ENCODE measurements around the gene KLF9.

DNA sequence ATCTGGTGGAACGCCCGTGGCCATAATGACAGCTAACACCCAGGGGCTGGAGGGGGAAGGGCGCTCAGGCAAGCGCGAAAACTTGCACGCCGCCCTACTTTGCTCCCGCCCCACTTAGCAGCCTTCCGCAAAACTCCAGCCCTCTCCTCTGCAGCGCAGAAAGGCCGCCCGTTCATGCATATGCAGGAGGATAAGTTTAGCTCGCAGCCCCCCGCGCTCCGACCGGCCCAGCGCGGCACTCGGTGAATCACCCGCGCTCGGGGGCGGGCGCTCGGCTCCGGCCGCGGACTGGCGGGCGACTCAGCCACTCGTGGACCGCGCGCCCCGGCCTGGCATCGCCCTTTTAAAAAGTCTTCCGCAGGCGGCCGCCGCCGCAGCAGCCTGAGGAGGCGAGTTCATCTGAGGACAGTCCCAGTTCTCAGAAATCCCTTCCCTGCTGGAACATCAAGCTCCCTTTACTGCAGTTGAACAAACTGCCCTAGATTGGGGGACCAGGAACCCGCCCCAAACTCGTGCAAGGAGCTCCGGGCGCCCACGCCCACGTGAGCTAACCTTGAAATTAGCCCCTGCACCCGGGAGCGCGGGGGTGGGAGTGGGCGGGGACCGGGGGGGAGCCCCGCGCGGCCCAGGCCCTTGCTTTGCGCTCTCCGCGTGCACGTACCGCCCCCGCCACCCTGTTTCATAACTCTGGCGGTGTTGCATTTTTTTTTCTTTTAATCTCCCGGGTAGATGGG, 4.5 kb upstream of the KLF9 start:
- TF ChIP-seq, protein P1, sequence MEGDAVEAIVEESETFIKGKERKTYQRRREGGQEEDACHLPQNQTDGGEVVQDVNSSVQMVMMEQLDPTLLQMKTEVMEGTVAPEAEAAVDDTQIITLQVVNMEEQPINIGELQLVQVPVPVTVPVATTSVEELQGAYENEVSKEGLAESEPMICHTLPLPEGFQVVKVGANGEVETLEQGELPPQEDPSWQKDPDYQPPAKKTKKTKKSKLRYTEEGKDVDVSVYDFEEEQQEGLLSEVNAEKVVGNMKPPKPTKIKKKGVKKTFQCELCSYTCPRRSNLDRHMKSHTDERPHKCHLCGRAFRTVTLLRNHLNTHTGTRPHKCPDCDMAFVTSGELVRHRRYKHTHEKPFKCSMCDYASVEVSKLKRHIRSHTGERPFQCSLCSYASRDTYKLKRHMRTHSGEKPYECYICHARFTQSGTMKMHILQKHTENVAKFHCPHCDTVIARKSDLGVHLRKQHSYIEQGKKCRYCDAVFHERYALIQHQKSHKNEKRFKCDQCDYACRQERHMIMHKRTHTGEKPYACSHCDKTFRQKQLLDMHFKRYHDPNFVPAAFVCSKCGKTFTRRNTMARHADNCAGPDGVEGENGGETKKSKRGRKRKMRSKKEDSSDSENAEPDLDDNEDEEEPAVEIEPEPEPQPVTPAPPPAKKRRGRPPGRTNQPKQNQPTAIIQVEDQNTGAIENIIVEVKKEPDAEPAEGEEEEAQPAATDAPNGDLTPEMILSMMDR (optimal IDR thresholded peaks at IDR 0.05 in 1 of 3, IDR thresholded peaks at IDR 0.05 in 1 of 3, conservative IDR thresholded peaks at IDR 0.05 in 1 of 3; ENCODE audit: extremely low read depth in 1 of 3, insufficient read depth in 2 of 3, low read length in 3 of 3), result no peak
- TF ChIP-seq EZH2 (IDR thresholded peaks at IDR 0.05; ENCODE audit: low read length), result no peak

All from keratinocyte (primary cell).